Glutamatergic neuron (in vitro differentiated cells): Measurements from ENCODE around the gene RNF41. TPM values are rescaled to one million over a fixed set of nuclear protein-coding genes. Genes with fewer than 3 reads are reported as not detected.
"Not testable (repeated sequence)": the region's sequence is repeated elsewhere in the genome, so short reads cannot be mapped to it uniquely, and the experiment has no call there.

ENCODE experiments used
- DNase-seq: peaks from one replicate; pipeline ENCODE4 v3.0.0; 2022
- H3K27ac Mint-ChIP-seq: one replicate; pipeline ENCODE4 v1.8.0; 2020; ENCODE audit warnings: mild to moderate bottlenecking, mixed read lengths, inconsistent platforms; ENCODE audit not compliant: unreplicated experiment
- H3K27me3 Mint-ChIP-seq: one replicate; pipeline ENCODE4 v1.8.0; 2020; ENCODE audit warnings: mild to moderate bottlenecking, moderate library complexity, mixed read lengths, inconsistent platforms; ENCODE audit not compliant: unreplicated experiment
- H3K36me3 Mint-ChIP-seq: one replicate; pipeline ENCODE4 v1.8.0; 2020; ENCODE audit warnings: mild to moderate bottlenecking, mixed read lengths, inconsistent platforms; ENCODE audit not compliant: unreplicated experiment
- H3K4me1 Mint-ChIP-seq: one replicate; pipeline ENCODE4 v1.8.0; 2020; ENCODE audit warnings: mild to moderate bottlenecking, low read depth, mixed read lengths, inconsistent platforms; ENCODE audit not compliant: unreplicated experiment
- H3K4me3 Mint-ChIP-seq: one replicate; pipeline ENCODE4 v1.8.0; 2020; ENCODE audit warnings: mild to moderate bottlenecking, mixed read lengths, inconsistent platforms; ENCODE audit not compliant: unreplicated experiment
- H3K9me3 Mint-ChIP-seq: one replicate; pipeline ENCODE4 v1.8.0; 2020; ENCODE audit warnings: mild to moderate bottlenecking, moderate library complexity, mixed read lengths, inconsistent platforms; ENCODE audit not compliant: unreplicated experiment
- CTCF ChIP-seq: fragments of 200-600 bp; sonication (generic); IDR thresholded peaks from one replicate; pipeline ENCODE4 v1.5.0; 2021; ENCODE audit not compliant: partially characterized antibody, unreplicated experiment
- total RNA-seq: library from RNA; stranded (reverse); fragmentation: NEBNext Ultra II Directional; extraction: Animal tissue kit (Norgen Biotek cat#: 25700); gene quantifications from one replicate; pipeline ENCODE4 v1.2.1, GENCODE V29; 2021; ENCODE audit not compliant: unreplicated experiment

RNF41 gene
- total RNA-seq, 1 donor from 2014 or later, result 72.6 TPM

- Mint-ChIP-seq H3K4me3 (peak overlapping the region; percentile 95), H3K9me3 (peaks cover 27% of the 10 kb centered on the region), H3K27me3 (peaks cover 42% of the 10 kb centered on the region), H3K36me3 (peaks cover 5% of the 10 kb centered on the region), H3K27ac (peak overlapping the region; percentile 98), H3K4me1 (peaks cover 20% of the 10 kb centered on the region)
- no peak for DNase-seq
- TF ChIP-seq CTCF, result no peak
These were observed 62.1 kb downstream of the RNF41 start for GRCh38 chr12:56159482-56160192.

GRCh38 chr12:56158926-56159461 is 62.7 kb downstream of the RNF41 start:
- TF ChIP-seq CTCF, result no peak
- H3K9me3 Mint-ChIP-seq, result peaks cover 25% of the 10 kb centered on the region
- H3K27ac Mint-ChIP-seq, result peak overlapping the region; percentile 98
- peaks cover 42% of the 10 kb centered on the region for H3K27me3 Mint-ChIP-seq
- H3K36me3 Mint-ChIP-seq, result peaks cover 5% of the 10 kb centered on the region
- peak; percentile 55 for DNase-seq
- peaks cover 20% of the 10 kb centered on the region for H3K4me1 Mint-ChIP-seq
- H3K4me3 Mint-ChIP-seq, result peak overlapping the region; percentile 95

- Mint-ChIP-seq H3K4me3 (peak within 1 kb of the TSS; percentile 95), H3K36me3 (peaks cover 5% of the 10 kb centered on the region), H3K27me3 (peaks cover 38% of the 10 kb centered on the region), H3K27ac (peak within 1 kb of the TSS; percentile 98), H3K9me3 (peaks cover 25% of the 10 kb centered on the region), H3K4me1 (peaks cover 23% of the 10 kb centered on the region)
- no peak for TF ChIP-seq CTCF
- DNase-seq, result peak; percentile 87
These were observed 63.4 kb downstream of the RNF41 start, which contains the start of gene MYL6 for GRCh38 chr12:56158029-56158925. TSS of gene MYL6 (plus strand) at chr12:56158359. CDS start at chr12:56158402, 43 bp downstream.

GRCh38 chr12:56157201-56158028 is 64.3 kb downstream of the RNF41 start:
- Mint-ChIP-seq H3K4me1 (peaks cover 24% of the 10 kb centered on the region), H3K9me3 (peaks cover 24% of the 10 kb centered on the region), H3K36me3 (peaks cover 5% of the 10 kb centered on the region), H3K4me3 (peak overlapping the region; percentile 88), H3K27ac (peak overlapping the region; percentile 98), H3K27me3 (peaks cover 40% of the 10 kb centered on the region)
- DNase-seq, result peak; percentile 63
- peak; percentile 53 for TF ChIP-seq CTCF

GRCh38 chr12:56156464-56157200 is 65.1 kb downstream of the RNF41 start:
- Mint-ChIP-seq H3K9me3 (peaks cover 22% of the 10 kb centered on the region), H3K4me1 (peaks cover 22% of the 10 kb centered on the region), H3K27me3 (peaks cover 39% of the 10 kb centered on the region), H3K27ac (peak overlapping the region; percentile 98), H3K4me3 (peak overlapping the region; percentile 88)
- not testable (repeated sequence) for H3K36me3 Mint-ChIP-seq, DNase-seq
